GM06990 (cell line): Measurements from ENCODE around the gene RELN.

Source experiments
- DNase-seq: peaks from one replicate; pipeline ENCODE4 v3.0.0-alpha.2; 2011; ENCODE audit not compliant: insufficient read length; ENCODE audit errors: extremely low read depth
- H3K27me3 ChIP-seq: replicated peaks from 2 replicates; pipeline ENCODE4 v1.6.0; 2011; ENCODE audit warnings: low read length; ENCODE audit not compliant: control insufficient read depth, insufficient read depth
- H3K36me3 ChIP-seq: 2 replicates; pipeline ENCODE4 v1.5.1; 2011; ENCODE audit warnings: low read length; ENCODE audit not compliant: control insufficient read depth, insufficient read depth
- H3K4me3 ChIP-seq: replicated peaks from 2 replicates; pipeline ENCODE4 v1.5.1; 2011; ENCODE audit warnings: low read depth, mild to moderate bottlenecking, control low read depth, low read length
- CTCF ChIP-seq: IDR thresholded peaks from 2 replicates; pipeline ENCODE4 v1.5.1; 2011; ENCODE audit warnings: low read length, control low read depth, mild to moderate bottlenecking, inconsistent platforms; ENCODE audit not compliant: insufficient read depth, poor library complexity, severe bottlenecking

The RELN gene

DNA sequence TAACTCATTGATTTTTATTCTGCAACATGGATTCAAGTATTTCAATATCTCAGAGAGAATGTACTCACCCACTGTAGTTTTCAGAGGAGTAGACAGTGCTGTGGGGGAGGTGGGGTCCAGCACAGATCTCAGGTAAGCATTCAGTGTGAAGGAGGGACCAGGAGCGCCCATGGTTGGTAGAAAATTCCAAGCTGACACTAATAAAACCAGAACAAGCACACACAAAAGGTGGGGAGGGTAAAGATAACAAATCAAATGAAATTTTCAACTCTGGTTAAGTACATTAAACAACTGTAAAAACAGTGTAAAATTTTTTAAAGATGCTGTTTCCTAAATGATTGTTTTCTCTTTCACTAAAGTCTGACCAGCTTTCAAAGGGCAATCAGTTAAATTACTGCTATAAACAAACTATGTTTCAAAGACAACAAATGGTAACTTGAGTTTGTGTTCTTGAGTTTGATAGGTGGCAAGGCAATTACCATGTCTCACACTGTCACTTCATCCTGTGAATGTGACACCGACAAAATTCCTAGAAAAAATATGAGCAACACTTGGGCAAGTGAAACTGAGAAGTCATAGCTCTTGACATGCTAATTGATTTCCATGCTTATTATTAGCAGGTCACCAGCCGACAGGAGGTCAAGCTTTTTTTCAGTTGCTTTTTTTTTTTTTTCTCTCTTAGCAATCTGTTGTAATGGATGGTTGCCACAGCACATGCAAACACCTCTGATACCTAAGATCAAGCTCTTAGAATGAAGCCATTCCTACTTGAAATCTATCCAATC lies 337.7 kb downstream of the RELN start:
- H3K4me3 ChIP-seq, result no peak overlapping the region
- no peaks in the 10 kb centered on the region for H3K36me3 ChIP-seq
- no peak for TF ChIP-seq CTCF
- no peak for DNase-seq
- no peaks in the 10 kb centered on the region for H3K27me3 ChIP-seq

GRCh38 chr7:103649052-103649451 lies 340.4 kb downstream of the RELN start:
- DNase-seq, result no peak
- TF ChIP-seq CTCF, result no peak
- no peak overlapping the region for H3K4me3 ChIP-seq
- no peaks in the 10 kb centered on the region for H3K36me3 ChIP-seq
- H3K27me3 ChIP-seq, result no peaks in the 10 kb centered on the region

GRCh38 chr7:103648135-103648534 lies 341.3 kb downstream of the RELN start:
- Histone ChIP-seq H3K4me3 (no peak overlapping the region), H3K36me3 (no peaks in the 10 kb centered on the region), H3K27me3 (no peaks in the 10 kb centered on the region)
- DNase-seq, result no peak
- TF ChIP-seq CTCF, result no peak

- no peak for DNase-seq
- Histone ChIP-seq H3K27me3 (no peaks in the 10 kb centered on the region), H3K4me3 (no peak overlapping the region), H3K36me3 (no peaks in the 10 kb centered on the region)
- no peak for TF ChIP-seq CTCF
Observed at GRCh38 chr7:103644319-103644718, 345.1 kb downstream of the RELN start.

DNA sequence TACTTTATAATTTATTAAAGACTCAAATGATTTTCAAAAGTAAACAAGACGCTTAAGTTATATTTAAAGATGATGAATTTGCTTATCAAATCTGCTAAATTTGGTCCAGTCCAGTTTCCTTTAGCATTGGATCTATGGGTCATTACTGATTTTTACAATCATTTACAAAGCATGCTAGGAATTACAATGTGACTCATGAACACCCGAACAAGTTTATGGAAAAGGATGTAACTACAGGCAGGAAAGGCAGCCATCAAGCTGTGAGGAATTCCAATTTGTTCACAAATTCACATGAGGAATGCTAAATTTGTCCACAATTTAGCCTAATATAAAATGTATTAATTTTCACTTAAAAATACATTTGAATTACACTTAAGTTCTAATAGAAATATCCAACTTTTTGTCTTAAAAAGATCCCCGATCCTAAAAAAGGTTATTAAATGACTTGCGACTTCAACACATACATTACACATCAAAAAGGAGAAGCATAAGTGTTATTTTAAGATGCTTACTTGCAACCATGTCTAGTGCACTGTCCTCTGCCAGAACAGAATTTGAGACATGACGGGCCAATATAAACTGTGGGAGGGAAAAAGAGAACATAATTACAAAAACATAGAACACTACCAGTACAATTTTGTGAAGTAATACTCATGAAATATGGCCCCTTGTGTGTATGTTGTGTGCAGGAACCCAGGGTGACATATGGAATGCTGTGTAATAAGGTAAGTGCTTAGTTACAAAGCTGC lies 349.3 kb downstream of the RELN start:
- H3K4me3 ChIP-seq, result no peak overlapping the region
- H3K27me3 ChIP-seq, result no peaks in the 10 kb centered on the region
- no peak for TF ChIP-seq CTCF
- no peak for DNase-seq
- no peaks in the 10 kb centered on the region for H3K36me3 ChIP-seq
